Retinal pigment epithelial cell (primary cell): ENCODE data around the gene KIAA1671.
A peak's percentile ranks its signal among the peaks of the same experiment; 100 is the strongest.

Experiments used
- DNase-seq: peaks from one replicate; pipeline ENCODE4 v3.0.0-alpha.2; 2010; ENCODE audit warnings: low read depth
- H3K4me3 ChIP-seq: 2 replicates; pipeline ENCODE4 v1.5.1; 2011; ENCODE audit warnings: mild to moderate bottlenecking, low read length, control low read depth, moderate library complexity
- TF ChIP-seq, protein P1 (sequence below): conservative IDR thresholded peaks from 2 replicates; pipeline ENCODE4 v1.5.1; 2011; ENCODE audit warnings: low read depth, low read length, control low read depth, inconsistent platforms

KIAA1671 gene

DNA sequence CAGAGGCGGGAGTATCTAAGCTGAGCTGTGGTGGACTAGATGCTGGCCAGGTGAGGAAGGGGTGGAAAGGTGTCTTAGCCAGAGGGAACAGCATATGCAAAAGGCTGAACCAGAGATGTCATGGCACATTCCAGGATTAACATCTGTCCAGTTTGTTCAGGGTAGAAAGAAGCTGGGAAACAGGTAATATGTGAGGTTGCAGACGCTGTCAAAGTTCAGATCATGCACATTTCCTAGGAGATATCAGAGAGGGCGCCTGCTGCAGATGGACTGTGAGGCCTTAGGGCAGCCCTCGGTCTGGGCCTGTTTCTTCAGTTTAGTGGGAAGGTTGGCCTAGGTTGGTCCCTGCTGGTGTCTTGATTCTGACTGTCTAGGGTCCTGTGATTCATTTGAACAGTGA, 149.5 kb downstream of the KIAA1671 start:
- no peak overlapping the region for H3K4me3 ChIP-seq
- TF ChIP-seq, protein P1, sequence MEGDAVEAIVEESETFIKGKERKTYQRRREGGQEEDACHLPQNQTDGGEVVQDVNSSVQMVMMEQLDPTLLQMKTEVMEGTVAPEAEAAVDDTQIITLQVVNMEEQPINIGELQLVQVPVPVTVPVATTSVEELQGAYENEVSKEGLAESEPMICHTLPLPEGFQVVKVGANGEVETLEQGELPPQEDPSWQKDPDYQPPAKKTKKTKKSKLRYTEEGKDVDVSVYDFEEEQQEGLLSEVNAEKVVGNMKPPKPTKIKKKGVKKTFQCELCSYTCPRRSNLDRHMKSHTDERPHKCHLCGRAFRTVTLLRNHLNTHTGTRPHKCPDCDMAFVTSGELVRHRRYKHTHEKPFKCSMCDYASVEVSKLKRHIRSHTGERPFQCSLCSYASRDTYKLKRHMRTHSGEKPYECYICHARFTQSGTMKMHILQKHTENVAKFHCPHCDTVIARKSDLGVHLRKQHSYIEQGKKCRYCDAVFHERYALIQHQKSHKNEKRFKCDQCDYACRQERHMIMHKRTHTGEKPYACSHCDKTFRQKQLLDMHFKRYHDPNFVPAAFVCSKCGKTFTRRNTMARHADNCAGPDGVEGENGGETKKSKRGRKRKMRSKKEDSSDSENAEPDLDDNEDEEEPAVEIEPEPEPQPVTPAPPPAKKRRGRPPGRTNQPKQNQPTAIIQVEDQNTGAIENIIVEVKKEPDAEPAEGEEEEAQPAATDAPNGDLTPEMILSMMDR = no peak
- DNase-seq = no peak

DNA sequence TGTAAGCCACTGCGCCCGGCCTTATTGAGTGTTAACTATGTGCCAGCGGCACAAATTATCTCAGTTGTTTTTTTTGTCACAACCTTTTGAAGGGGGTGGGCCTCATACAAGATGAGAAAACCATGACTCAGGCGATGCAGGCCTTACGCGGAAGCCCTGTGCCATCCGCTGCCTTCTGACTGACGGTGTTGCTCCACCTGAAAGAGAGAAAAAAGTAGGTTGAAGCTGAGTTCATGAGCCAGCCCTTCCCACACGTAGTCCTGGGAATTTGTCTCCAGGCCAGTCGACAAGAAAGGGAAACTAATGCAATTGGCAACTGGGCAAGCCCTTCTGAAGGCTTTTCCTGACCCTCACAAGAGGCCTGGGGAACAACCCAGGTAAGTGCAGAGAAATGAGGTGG, 150.2 kb downstream of the KIAA1671 start:
- DNase-seq = no peak
- H3K4me3 ChIP-seq = no peak overlapping the region
- TF ChIP-seq, protein P1 = no peak

GRCh38 chr22:25104367-25104766, 151.9 kb downstream of the KIAA1671 start:
- DNase-seq = no peak
- TF ChIP-seq, protein P1 = no peak

DNA sequence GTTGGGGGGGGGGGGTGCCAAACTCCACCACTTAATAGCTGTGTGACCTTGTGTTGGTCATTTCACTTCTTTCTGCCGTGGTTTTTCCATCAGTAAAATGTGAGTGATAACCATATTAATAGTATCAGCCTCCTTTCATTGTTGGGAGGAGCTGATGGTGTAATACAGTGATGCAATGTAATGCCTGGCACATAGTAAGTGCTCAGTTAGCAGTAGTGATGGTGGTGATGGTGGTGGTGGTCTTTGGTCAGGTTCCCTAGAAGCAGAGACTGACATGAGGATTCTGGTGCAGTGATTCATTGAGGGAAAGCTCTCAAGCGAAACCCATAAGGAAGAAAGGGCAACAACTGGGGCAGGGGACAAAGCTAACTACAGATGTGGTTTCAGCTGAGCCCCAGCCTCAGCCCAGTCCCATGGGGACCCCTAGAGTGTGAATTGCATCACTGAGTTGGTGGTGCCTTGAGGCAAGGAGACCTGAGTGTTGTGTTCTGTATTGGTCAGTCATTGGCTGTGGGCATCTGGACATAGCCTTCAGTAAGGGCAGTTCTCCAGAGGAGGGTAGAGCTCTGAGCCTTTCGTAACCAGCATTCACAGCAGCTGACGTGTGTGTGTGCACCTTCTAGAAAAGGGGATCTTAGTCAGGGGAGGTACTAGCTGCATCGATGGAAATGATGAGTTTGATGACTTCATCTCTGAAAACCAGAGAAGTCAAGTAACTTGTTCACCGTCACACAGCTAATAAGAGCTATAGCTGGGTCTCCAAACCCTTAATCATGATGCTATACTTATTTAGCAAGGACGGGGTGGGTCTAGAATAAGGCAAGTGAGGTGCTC, 153.5 kb downstream of the KIAA1671 start:
- TF ChIP-seq, protein P1 = no peak
- H3K4me3 ChIP-seq = no peak overlapping the region
- no peak for DNase-seq

More at GRCh38 chr22:25104367-25104766, 151.9 kb downstream of the KIAA1671 start:
- no peak overlapping the region for H3K4me3 ChIP-seq

DNA sequence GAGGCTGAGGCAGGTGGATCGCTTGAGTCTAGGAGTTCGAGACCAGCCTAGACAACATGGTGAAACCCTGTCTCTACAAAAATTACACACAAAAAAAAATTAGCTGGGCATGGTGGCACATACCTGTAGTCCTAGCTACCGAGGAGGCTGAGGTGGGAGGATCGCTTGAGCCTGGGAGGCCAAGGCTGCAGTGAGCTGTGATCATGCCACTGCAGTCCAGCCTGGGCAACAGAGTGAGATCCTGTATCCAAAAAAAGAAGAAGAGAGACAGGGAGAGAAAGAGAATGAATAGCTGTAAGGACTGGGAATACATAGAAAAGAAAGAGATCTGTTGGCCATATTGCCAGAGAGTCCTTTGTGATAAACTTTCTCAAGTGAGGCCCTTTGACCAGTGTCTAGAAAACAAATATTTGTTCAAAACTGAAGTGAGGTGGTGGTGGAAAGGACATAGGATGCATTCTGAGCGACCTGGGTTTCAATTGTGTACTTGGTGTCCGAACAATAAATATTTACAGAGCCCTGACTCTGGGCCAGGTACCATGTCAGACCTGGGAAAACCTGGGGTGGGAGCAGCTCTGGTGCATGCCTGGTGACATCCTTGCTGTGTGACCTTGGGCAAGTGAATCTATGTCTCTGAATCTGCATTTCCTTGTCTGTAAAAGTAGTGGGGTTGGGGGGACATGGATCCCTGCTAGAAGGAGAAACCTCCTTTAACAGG, 157.5 kb downstream of the KIAA1671 start:
- DNase-seq = no peak
- no peak overlapping the region for H3K4me3 ChIP-seq
- TF ChIP-seq, protein P1 = no peak

- DNase-seq = no peak
- peak overlapping the region; percentile 76 for H3K4me3 ChIP-seq
Measured at GRCh38 chr22:25110596-25110845, 158.0 kb downstream of the KIAA1671 start.

More at GRCh38 chr22:25110596-25110845, 158.0 kb downstream of the KIAA1671 start:
- TF ChIP-seq, protein P1 = no peak
